ENCODE data around the gene CPNE2. TPM values are rescaled to one million over a fixed set of nuclear protein-coding genes. Genes with fewer than 3 reads are reported as not detected.
"Not testable (repeated sequence)": the region's sequence is repeated elsewhere in the genome, so short reads cannot be mapped to it uniquely, and the experiment has no call there.

The CPNE2 gene
- total RNA-seq, 4 donors from 2014 or later: 41.6 to 154 (median 84.2) TPM

GRCh38 chr16:57108432-57108831 is 16.0 kb downstream of the CPNE2 start:
- in situ Hi-C loops (cut with MboI; ENCODE audit: low pct_ligation_motif_present in 1 of 4, low pct_unique_long_range_greater_than_20kb in 1 of 4, low sequenced_read_pairs in 3 of 4) (no loop called here), intact Hi-C loops (cut with DNase I; ENCODE audit: low total_unique reads) (no loop called here)
- DNase-seq: no peak
- peaks cover 0 to 12% (median 4%) of the 10 kb centered on the region in 4 donors for H3K4me1 ChIP-seq
- 44 to 80% methylated on average over 1 of the region's 1 CpG for WGBS, 2 donors (ENCODE audit: low coverage in 1 of 2)
- no peak overlapping the region for H3K27ac ChIP-seq
- H3K9me3 ChIP-seq: no peaks in the 10 kb centered on the region
- TF ChIP-seq CTCF (IDR thresholded peaks at IDR 0.05) (no peak), POLR2A (IDR thresholded peaks at IDR 0.05) (no peak), EP300 (IDR thresholded peaks at IDR 0.05; ENCODE audit: low read depth) (no peak), POLR2AphosphoS5 (IDR thresholded peaks at IDR 0.05) (no peak)
- no peaks in the 10 kb centered on the region for H3K27me3 ChIP-seq
- H3K36me3 ChIP-seq: peaks cover 0 to 2% (median 0%) of the 10 kb centered on the region in 4 donors
- H3K4me3 ChIP-seq: no peak overlapping the region

- H3K9me3 ChIP-seq; H3K27ac ChIP-seq; DNase-seq; in situ Hi-C loops (cut with MboI; ENCODE audit: low pct_ligation_motif_present in 1 of 4, low pct_unique_long_range_greater_than_20kb in 1 of 4, low sequenced_read_pairs in 3 of 4); intact Hi-C loops (cut with DNase I; ENCODE audit: low total_unique reads); H3K27me3 ChIP-seq; H3K36me3 ChIP-seq; H3K4me3 ChIP-seq: not testable (repeated sequence)
- H3K4me1 ChIP-seq: peaks cover 0 to 12% (median 4%) of the 10 kb centered on the region in 4 donors
- 84 to 92% methylated on average over 5 to 10 of the region's 10 CpGs for WGBS, 2 donors (ENCODE audit: low coverage in 1 of 2)
These were observed 17.1 kb downstream of the CPNE2 start for GRCh38 chr16:57109259-57110105.

GRCh38 chr16:57110937-57111336 is 18.6 kb downstream of the CPNE2 start:
- TF ChIP-seq POLR2A (IDR thresholded peaks at IDR 0.05) (no peak), POLR2AphosphoS5 (IDR thresholded peaks at IDR 0.05) (no peak), CTCF (IDR thresholded peaks at IDR 0.05) (no peak), EP300 (IDR thresholded peaks at IDR 0.05; ENCODE audit: low read depth) (no peak)
- Histone ChIP-seq H3K9me3 (no peaks in the 10 kb centered on the region), H3K36me3 (peaks cover 0 to 7% (median 0%) of the 10 kb centered on the region in 4 donors), H3K4me3 (no peak overlapping the region), H3K27ac (no peak overlapping the region), H3K27me3 (no peaks in the 10 kb centered on the region), H3K4me1 (peaks cover 0 to 22% (median 9%) of the 10 kb centered on the region in 4 donors)
- in situ Hi-C loops (cut with MboI; ENCODE audit: low pct_ligation_motif_present in 1 of 4, low pct_unique_long_range_greater_than_20kb in 1 of 4, low sequenced_read_pairs in 3 of 4): no loop called here
- intact Hi-C loops (cut with DNase I; ENCODE audit: low total_unique reads): no loop called here
- no peak for DNase-seq
- 79 to 100% methylated on average over 1 to 4 of the region's 4 CpGs for WGBS, 2 donors (ENCODE audit: low coverage in 1 of 2)

- no peak for TF ChIP-seq POLR2A (IDR thresholded peaks at IDR 0.05)
- TF ChIP-seq EP300 (IDR thresholded peaks at IDR 0.05; ENCODE audit: low read depth): no peak
- no peak for TF ChIP-seq POLR2AphosphoS5 (IDR thresholded peaks at IDR 0.05)
- no peak for TF ChIP-seq CTCF (IDR thresholded peaks at IDR 0.05)
- in situ Hi-C loops (cut with MboI; ENCODE audit: low pct_ligation_motif_present in 1 of 4, low pct_unique_long_range_greater_than_20kb in 1 of 4, low sequenced_read_pairs in 3 of 4) (no loop called here), intact Hi-C loops (cut with DNase I; ENCODE audit: low total_unique reads) (no loop called here)
- WGBS, 2 donors (ENCODE audit: low coverage in 1 of 2): 20 to 79% methylated on average over 1 to 2 of the region's 2 CpGs
- no peak overlapping the region for H3K27ac ChIP-seq
- H3K36me3 ChIP-seq: peaks cover 0 to 7% (median 0%) of the 10 kb centered on the region in 4 donors
- H3K9me3 ChIP-seq: no peaks in the 10 kb centered on the region
- H3K4me3 ChIP-seq: no peak overlapping the region
- no peak for DNase-seq
- peaks cover 0 to 25% (median 9%) of the 10 kb centered on the region in 4 donors for H3K4me1 ChIP-seq
- no peaks in the 10 kb centered on the region for H3K27me3 ChIP-seq
These were observed 19.0 kb downstream of the CPNE2 start for GRCh38 chr16:57111420-57111819.
